Glutamatergic neuron (in vitro differentiated cells): ENCODE data around the gene SUMF1. TPM values are rescaled to one million over a fixed set of nuclear protein-coding genes. Genes with fewer than 3 reads are reported as not detected.
"Not testable (repeated sequence)": the region's sequence is repeated elsewhere in the genome, so short reads cannot be mapped to it uniquely, and the experiment has no call there.

Source experiments
- DNase-seq: peaks from one replicate; pipeline ENCODE4 v3.0.0; 2022
- H3K27ac Mint-ChIP-seq: one replicate; pipeline ENCODE4 v1.8.0; 2020; ENCODE audit warnings: mild to moderate bottlenecking, mixed read lengths, inconsistent platforms; ENCODE audit not compliant: unreplicated experiment
- H3K27me3 Mint-ChIP-seq: one replicate; pipeline ENCODE4 v1.8.0; 2020; ENCODE audit warnings: mild to moderate bottlenecking, moderate library complexity, mixed read lengths, inconsistent platforms; ENCODE audit not compliant: unreplicated experiment
- H3K36me3 Mint-ChIP-seq: one replicate; pipeline ENCODE4 v1.8.0; 2020; ENCODE audit warnings: mild to moderate bottlenecking, mixed read lengths, inconsistent platforms; ENCODE audit not compliant: unreplicated experiment
- H3K4me1 Mint-ChIP-seq: one replicate; pipeline ENCODE4 v1.8.0; 2020; ENCODE audit warnings: mild to moderate bottlenecking, low read depth, mixed read lengths, inconsistent platforms; ENCODE audit not compliant: unreplicated experiment
- H3K4me3 Mint-ChIP-seq: one replicate; pipeline ENCODE4 v1.8.0; 2020; ENCODE audit warnings: mild to moderate bottlenecking, mixed read lengths, inconsistent platforms; ENCODE audit not compliant: unreplicated experiment
- H3K9me3 Mint-ChIP-seq: one replicate; pipeline ENCODE4 v1.8.0; 2020; ENCODE audit warnings: mild to moderate bottlenecking, moderate library complexity, mixed read lengths, inconsistent platforms; ENCODE audit not compliant: unreplicated experiment
- total RNA-seq: library from RNA; stranded (reverse); fragmentation: NEBNext Ultra II Directional; extraction: Animal tissue kit (Norgen Biotek cat#: 25700); gene quantifications from one replicate; pipeline ENCODE4 v1.2.1, GENCODE V29; 2021; ENCODE audit not compliant: unreplicated experiment
- TF ChIP-seq, protein P1 (sequence below): fragments of 200-600 bp; sonication (generic); IDR thresholded peaks from one replicate; pipeline ENCODE4 v1.5.0; 2021; ENCODE audit not compliant: partially characterized antibody, unreplicated experiment

The SUMF1 gene
- total RNA-seq, 1 donor from 2014 or later, result 7.2 TPM

DNA sequence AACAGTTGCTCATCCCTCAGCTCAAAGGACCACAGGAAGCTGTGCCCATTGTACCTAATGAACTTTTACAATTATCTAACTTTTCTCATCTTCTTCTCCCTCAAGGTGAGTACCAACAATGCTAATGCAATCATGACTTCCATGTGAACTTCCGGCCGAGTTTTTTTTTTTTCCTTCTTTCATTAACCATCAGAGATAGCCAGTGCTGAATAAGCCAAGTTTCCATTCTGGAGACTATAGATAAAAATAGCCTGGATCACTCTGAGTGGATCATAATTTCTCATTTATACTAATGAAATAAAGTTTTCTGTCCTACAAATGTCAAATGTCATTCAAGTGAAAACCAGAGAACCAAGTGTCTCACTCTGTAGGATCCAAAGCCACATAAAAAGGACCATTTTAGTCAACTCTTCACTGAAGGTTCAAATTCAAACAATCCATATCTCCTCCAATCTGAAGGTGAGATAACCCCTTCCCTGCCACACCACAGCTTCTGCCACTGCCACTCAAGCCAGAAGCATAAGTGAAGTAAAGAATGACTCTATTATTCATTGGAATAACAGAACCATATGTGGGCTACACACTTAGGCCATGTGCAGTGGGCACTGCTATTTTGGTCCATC, 5.5 kb downstream of the SUMF1 start:
- DNase-seq, result no peak
- Mint-ChIP-seq H3K27me3 (no peaks in the 10 kb centered on the region), H3K4me1 (no peaks in the 10 kb centered on the region), H3K27ac (no peak overlapping the region), H3K36me3 (no peaks in the 10 kb centered on the region), H3K4me3 (no peak overlapping the region), H3K9me3 (peaks cover 5% of the 10 kb centered on the region)
- TF ChIP-seq, protein P1, sequence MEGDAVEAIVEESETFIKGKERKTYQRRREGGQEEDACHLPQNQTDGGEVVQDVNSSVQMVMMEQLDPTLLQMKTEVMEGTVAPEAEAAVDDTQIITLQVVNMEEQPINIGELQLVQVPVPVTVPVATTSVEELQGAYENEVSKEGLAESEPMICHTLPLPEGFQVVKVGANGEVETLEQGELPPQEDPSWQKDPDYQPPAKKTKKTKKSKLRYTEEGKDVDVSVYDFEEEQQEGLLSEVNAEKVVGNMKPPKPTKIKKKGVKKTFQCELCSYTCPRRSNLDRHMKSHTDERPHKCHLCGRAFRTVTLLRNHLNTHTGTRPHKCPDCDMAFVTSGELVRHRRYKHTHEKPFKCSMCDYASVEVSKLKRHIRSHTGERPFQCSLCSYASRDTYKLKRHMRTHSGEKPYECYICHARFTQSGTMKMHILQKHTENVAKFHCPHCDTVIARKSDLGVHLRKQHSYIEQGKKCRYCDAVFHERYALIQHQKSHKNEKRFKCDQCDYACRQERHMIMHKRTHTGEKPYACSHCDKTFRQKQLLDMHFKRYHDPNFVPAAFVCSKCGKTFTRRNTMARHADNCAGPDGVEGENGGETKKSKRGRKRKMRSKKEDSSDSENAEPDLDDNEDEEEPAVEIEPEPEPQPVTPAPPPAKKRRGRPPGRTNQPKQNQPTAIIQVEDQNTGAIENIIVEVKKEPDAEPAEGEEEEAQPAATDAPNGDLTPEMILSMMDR, result no peak

DNA sequence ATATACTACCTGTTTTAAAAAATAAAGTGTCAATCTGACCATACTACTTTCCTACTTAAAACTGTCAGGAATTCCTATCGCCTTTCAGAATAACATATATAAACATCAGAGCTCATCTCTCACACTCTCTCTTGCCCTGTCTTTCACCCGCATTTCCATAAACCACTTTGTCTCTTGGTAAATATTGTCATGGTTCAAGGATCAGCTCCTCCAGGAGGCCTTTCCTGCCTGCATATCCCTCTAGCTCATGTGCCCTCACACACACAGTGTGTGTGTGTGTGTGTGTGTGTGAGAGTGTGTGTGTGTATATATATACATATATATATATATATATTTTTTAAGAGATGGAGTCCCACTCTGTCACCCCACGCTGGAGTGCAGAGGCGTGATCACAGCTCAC, 6.7 kb downstream of the SUMF1 start:
- Mint-ChIP-seq H3K27ac (no peak overlapping the region), H3K27me3 (peaks cover 1% of the 10 kb centered on the region), H3K4me1 (no peaks in the 10 kb centered on the region), H3K9me3 (peaks cover 3% of the 10 kb centered on the region), H3K4me3 (no peak overlapping the region), H3K36me3 (no peaks in the 10 kb centered on the region)
- TF ChIP-seq, protein P1, result no peak
- DNase-seq, result no peak

DNA sequence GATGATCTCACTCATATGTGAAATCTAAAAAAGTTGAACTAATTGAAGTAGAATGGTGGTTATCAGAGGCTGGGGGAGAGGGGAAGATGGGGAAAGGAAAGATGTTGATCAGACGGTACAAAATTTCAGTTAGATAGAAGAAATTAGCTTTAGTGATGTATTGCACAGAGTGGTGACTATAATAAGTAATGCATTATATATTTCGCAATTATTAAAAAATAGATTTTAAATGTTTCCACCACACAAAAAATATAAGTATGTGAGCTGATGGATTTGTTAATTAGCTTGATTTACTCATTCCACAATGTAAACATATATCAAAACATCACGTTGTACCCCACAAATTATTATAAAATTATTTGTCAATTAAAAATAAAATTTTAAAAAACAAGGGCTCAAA, 8.1 kb downstream of the SUMF1 start:
- Mint-ChIP-seq H3K27ac (no peak overlapping the region), H3K4me1 (no peaks in the 10 kb centered on the region), H3K27me3 (peaks cover 1% of the 10 kb centered on the region), H3K9me3 (peaks cover 3% of the 10 kb centered on the region), H3K4me3 (no peak overlapping the region), H3K36me3 (no peaks in the 10 kb centered on the region)
- TF ChIP-seq, protein P1, result no peak
- DNase-seq, result no peak

DNA sequence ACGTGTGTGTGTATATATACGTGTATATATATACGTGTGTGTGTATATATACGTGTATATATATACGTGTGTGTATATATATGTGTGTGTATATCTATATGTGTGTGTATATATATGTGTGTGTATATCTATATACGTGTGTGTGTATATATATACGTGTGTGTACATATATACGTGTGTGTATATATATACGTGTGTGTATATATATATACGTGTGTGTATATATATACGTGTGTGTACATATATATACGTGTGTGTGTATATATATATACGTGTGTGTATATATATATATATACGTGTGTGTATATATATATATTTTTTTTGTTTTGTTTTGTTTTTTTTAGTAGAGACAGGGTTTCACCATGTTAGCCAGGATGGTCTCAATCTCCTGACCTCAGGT, 10.3 kb downstream of the SUMF1 start:
- not testable (repeated sequence) for H3K4me3 Mint-ChIP-seq, H3K27ac Mint-ChIP-seq, H3K4me1 Mint-ChIP-seq, H3K27me3 Mint-ChIP-seq, DNase-seq, H3K9me3 Mint-ChIP-seq, H3K36me3 Mint-ChIP-seq

DNA sequence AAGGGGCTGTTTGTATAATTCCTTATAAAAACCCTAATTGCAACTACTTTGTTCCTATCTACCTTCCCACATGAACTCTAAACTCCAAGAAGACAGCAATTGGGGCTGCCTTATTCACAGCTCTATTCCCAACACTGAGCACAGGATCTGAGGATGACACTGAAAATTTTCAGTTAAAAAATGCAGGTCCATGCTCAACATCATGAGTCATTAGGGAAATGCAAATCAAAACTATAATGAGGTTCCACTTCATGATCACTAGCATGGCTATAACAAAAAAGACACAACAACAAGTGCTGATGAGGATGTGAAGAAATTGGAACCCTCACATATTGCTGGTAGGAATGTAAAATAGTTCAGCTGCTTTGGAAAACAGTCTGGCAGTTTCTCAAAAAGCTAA, 12.9 kb downstream of the SUMF1 start:
- no peak for DNase-seq
- Mint-ChIP-seq H3K27ac (no peak overlapping the region), H3K4me1 (no peaks in the 10 kb centered on the region), H3K36me3 (no peaks in the 10 kb centered on the region), H3K27me3 (peaks cover 1% of the 10 kb centered on the region), H3K9me3 (peaks cover 1% of the 10 kb centered on the region), H3K4me3 (no peak overlapping the region)
- TF ChIP-seq, protein P1, result no peak
